Mesothelial cell of epicardium (in vitro differentiated cells): ENCODE measurements around the gene SPEG. TPM values are rescaled to one million over a fixed set of nuclear protein-coding genes. Genes with fewer than 3 reads are reported as not detected.

Experiments used
- DNase-seq, 2 experiments: peaks; one replicate each; pipeline ENCODE4 v3.0.0; 2021; ENCODE audit warnings: low spot score in 2 of 2; ENCODE audit not compliant: unreplicated experiment in 2 of 2
- H3K27ac Mint-ChIP-seq: 2 replicates; pipeline ENCODE4 v1.8.0; 2021; ENCODE audit warnings: mixed read lengths
- H3K27me3 Mint-ChIP-seq: 2 replicates; pipeline ENCODE4 v1.8.0; 2021; ENCODE audit warnings: low read depth, mixed read lengths
- H3K36me3 Mint-ChIP-seq: 2 replicates; pipeline ENCODE4 v1.8.0; 2021; ENCODE audit warnings: mixed read lengths
- H3K4me1 Mint-ChIP-seq: 2 replicates; pipeline ENCODE4 v1.8.0; 2021; ENCODE audit warnings: mixed read lengths
- H3K4me3 Mint-ChIP-seq: 2 replicates; pipeline ENCODE4 v1.8.0; 2021; ENCODE audit warnings: mild to moderate bottlenecking, moderate library complexity, mixed read lengths
- H3K9me3 Mint-ChIP-seq: 2 replicates; pipeline ENCODE4 v1.8.0; 2021; ENCODE audit warnings: mixed read lengths
- CTCF ChIP-seq: fragments of 200-600 bp; sonication (generic); IDR thresholded peaks from one replicate; pipeline ENCODE4 v1.5.0; 2021; ENCODE audit warnings: antibody characterized with exemption; ENCODE audit not compliant: unreplicated experiment
- total RNA-seq: library from RNA; stranded (reverse); gene quantifications from 3 replicates; pipeline ENCODE4 v1.2.1, GENCODE V29; 2021

Gene SPEG
- total RNA-seq, 1 donor from 2014 or later, result 97.7 TPM

DNA sequence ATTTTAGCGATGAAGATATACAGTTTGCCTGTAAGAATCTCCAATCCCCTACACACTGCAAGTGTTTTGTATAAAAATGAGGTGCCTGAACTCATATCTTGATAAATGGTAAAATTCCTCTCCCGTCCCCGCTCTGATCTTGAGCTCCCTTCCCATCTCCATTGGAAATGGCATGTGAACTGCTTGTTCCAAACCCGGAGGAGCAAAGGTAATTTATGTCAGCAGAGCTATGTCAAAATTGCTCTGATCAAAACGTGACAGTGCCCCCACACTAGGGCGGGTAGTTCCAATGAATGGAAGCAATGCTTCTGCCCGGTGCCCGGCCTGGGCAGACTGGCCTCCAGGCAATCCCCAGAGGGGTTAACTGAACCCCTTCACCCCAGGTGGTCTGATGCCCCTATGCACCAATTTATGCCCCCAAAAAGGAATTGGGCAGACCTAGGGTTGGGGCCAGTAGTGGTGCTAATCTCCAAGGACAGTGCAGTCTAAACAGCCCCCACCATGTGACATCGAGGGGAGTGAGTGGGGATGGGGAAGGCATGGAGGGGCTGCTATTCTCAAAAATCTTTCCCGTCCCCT is 60.4 kb downstream of the SPEG start:
- Mint-ChIP-seq H3K27me3 (peaks cover 73% of the 10 kb centered on the region), H3K27ac (no peak overlapping the region), H3K4me3 (no peak overlapping the region), H3K36me3 (no peaks in the 10 kb centered on the region), H3K9me3 (no peaks in the 10 kb centered on the region), H3K4me1 (peaks cover 34% of the 10 kb centered on the region)
- no peak for TF ChIP-seq CTCF
- no peak for DNase-seq

DNA sequence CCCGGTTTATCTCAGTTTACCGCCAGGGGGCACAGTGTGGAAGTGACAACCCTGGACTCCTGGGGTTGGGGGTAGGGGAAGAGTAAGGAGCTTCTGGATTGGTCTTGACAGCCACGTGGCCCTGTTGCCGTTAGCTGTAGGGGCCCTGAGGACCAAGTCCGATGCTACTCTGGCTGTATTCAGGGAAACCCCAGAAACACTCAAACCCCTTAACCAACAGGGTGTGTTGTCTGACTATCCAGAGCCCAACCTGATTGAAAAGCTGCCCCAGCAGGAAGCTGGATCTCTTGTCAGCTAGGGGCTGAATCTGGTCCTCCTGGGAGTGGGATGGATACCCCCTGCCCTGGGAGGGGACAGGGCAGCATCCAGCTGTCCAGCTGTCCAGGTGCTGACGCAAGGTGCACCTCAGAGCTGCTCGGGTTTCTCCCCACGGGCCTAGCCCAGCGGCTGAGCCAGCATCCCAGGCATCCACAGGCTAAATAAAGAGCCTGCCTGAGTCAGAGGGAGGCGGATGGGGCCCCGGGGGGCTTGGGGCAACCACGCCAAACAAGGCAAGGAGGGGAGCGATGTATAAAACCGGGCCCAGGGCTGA is 61.0 kb downstream of the SPEG start:
- Mint-ChIP-seq H3K4me3 (no peak overlapping the region), H3K9me3 (no peaks in the 10 kb centered on the region), H3K36me3 (no peaks in the 10 kb centered on the region), H3K27ac (no peak overlapping the region), H3K27me3 (peaks cover 73% of the 10 kb centered on the region), H3K4me1 (peaks cover 40% of the 10 kb centered on the region)
- DNase-seq, result peak; percentile 46 to 70
- peak; percentile 76 for TF ChIP-seq CTCF

DNA sequence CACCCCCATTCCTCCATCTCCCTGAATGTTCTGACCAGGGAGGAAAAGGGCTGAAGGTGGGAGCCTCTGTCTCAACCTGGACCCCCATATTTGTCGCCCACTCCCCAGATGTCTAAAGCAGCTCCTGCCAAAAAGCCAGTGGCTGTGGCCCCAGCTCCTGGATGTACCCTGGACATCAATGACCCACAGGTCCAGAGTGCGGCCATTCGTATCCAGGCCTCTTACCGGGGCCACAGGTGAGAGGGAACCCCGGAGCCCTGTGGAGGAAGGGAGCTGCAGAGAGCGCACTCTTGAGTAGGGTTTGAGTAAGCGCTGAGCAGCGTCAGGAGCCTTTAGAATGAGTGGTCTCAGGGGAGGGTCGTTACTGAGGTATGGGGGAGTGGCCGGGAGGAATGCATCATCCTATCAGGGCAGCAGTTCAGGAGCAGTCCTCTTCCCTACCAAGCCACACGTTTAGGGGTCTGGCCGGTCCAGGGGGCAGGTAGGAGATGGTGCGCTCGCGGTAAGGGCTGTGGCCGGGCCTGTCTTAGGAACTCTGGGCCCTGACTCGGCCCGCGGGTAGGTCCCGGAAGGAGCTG is 61.7 kb downstream of the SPEG start:
- no peaks in the 10 kb centered on the region for H3K9me3 Mint-ChIP-seq

DNA sequence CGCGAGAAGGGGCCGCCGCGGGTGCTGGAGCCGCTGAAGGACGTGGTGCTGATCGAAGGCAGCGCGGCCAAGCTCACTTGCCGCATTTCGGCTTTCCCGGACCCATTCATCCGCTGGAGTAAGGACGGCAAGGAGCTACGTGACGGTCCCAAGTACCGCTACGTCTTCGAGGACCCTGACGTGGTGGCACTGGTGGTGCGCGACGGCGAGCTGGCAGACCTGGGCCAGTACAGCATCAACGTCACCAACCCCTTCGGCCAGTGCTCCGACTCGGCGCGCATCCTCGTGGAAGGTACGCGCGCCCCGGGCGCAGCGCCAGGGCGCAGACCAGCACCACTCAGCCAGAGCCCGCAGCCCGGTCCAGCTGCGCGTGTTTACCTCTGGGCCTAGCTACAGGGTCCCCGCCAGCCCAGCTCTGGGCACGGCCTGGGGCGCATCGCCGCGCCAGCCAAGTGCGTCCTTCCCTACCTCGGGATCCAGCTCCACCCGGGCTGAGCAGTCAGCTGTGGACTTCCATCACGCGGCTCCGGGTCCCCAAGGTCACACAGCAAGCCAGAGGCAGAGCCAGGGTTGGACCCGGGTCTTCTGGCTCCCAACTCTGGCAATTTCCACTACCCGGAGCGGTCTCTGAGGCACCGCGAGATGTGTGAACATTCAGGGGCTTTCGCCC is 62.3 kb downstream of the SPEG start:
- TF ChIP-seq CTCF, result no peak
- H3K27ac Mint-ChIP-seq, result no peak overlapping the region
- H3K9me3 Mint-ChIP-seq, result no peaks in the 10 kb centered on the region
- H3K27me3 Mint-ChIP-seq, result peaks cover 67% of the 10 kb centered on the region
- H3K36me3 Mint-ChIP-seq, result no peaks in the 10 kb centered on the region
- peak overlapping the region; percentile 89 for H3K4me3 Mint-ChIP-seq
- no peak for DNase-seq
- H3K4me1 Mint-ChIP-seq, result peaks cover 48% of the 10 kb centered on the region

More for the DNA sequence above, 61.7 kb downstream of the SPEG start:
- H3K36me3 Mint-ChIP-seq, result no peaks in the 10 kb centered on the region
- peak overlapping the region; percentile 51 for H3K4me3 Mint-ChIP-seq
- DNase-seq, result no peak
- H3K27ac Mint-ChIP-seq, result no peak overlapping the region
- H3K4me1 Mint-ChIP-seq, result peaks cover 42% of the 10 kb centered on the region
- H3K27me3 Mint-ChIP-seq, result peaks cover 73% of the 10 kb centered on the region
- TF ChIP-seq CTCF, result no peak

- Mint-ChIP-seq H3K4me3 (peak overlapping the region; percentile 89), H3K27me3 (peaks cover 60% of the 10 kb centered on the region), H3K4me1 (peaks cover 55% of the 10 kb centered on the region), H3K27ac (peak overlapping the region; percentile 89), H3K36me3 (no peaks in the 10 kb centered on the region), H3K9me3 (no peaks in the 10 kb centered on the region)
- no peak for DNase-seq
- TF ChIP-seq CTCF, result no peak
Measured at GRCh38 chr2:219497495-219498279, 63.0 kb downstream of the SPEG start.
